H9 (cell line): Measurements from ENCODE around the gene CCSER1. TPM values are rescaled to one million over a fixed set of nuclear protein-coding genes. Genes with fewer than 3 reads are reported as not detected.

Source experiments
- DNase-seq: peaks from one replicate; pipeline ENCODE4 v3.0.0-alpha.2; 2017
- H2AFZ ChIP-seq: one replicate; pipeline ENCODE4 v1.6.1; 2013; ENCODE audit warnings: mild to moderate bottlenecking, low read length, control low read depth, moderate library complexity
- H2AK5ac ChIP-seq: 2 replicates; pipeline ENCODE4 v1.6.1; 2013; ENCODE audit warnings: low read length, control low read depth, mixed read lengths; ENCODE audit not compliant: insufficient read length
- H2BK120ac ChIP-seq: one replicate; pipeline ENCODE4 v1.6.1; 2013; ENCODE audit warnings: low read depth, mild to moderate bottlenecking, low read length, control low read depth, inconsistent platforms; ENCODE audit not compliant: poor library complexity, severe bottlenecking
- H2BK12ac ChIP-seq: 2 replicates; pipeline ENCODE4 v1.6.1; 2013; ENCODE audit warnings: low read length, control low read depth, mixed read lengths, low read depth; ENCODE audit not compliant: insufficient read length
- H2BK15ac ChIP-seq: 2 replicates; pipeline ENCODE4 v1.6.1; 2013; ENCODE audit warnings: low read depth, low read length, control low read depth
- H2BK20ac ChIP-seq: one replicate; pipeline ENCODE4 v1.6.1; 2013; ENCODE audit warnings: low read depth, mild to moderate bottlenecking, low read length, control low read depth, inconsistent platforms; ENCODE audit not compliant: poor library complexity, severe bottlenecking
- H2BK5ac ChIP-seq: 2 replicates; pipeline ENCODE4 v1.6.1; 2013; ENCODE audit warnings: low read length, control low read depth, mixed read lengths; ENCODE audit not compliant: insufficient read length
- H3K14ac ChIP-seq: 2 replicates; pipeline ENCODE4 v1.6.1; 2013; ENCODE audit warnings: low read length, control low read depth; ENCODE audit not compliant: insufficient read depth
- H3K18ac ChIP-seq: 2 replicates; pipeline ENCODE4 v1.6.1; 2013; ENCODE audit warnings: low read depth, mild to moderate bottlenecking, mixed read lengths, low read length, control low read depth; ENCODE audit not compliant: insufficient read length
- H3K23ac ChIP-seq: 2 replicates; pipeline ENCODE4 v1.6.1; 2013; ENCODE audit warnings: low read length, control low read depth, mixed read lengths, low read depth; ENCODE audit not compliant: insufficient read length
- H3K23me2 ChIP-seq: 2 replicates; pipeline ENCODE4 v1.6.1; 2013; ENCODE audit warnings: low read depth, mild to moderate bottlenecking, mixed read lengths, low read length, control low read depth; ENCODE audit not compliant: insufficient read length, poor library complexity, severe bottlenecking
- H3K27ac ChIP-seq: 2 replicates; pipeline ENCODE4 v1.5.1; 2013; ENCODE audit warnings: low read length, control low read depth, mixed read lengths, low read depth; ENCODE audit not compliant: insufficient read length
- H3K27me3 ChIP-seq: 2 replicates; pipeline ENCODE4 v1.6.1; 2013; ENCODE audit warnings: low read length, control low read depth, inconsistent platforms; ENCODE audit not compliant: insufficient read depth
- H3K4ac ChIP-seq: 2 replicates; pipeline ENCODE4 v1.6.1; 2013; ENCODE audit warnings: low read depth, mild to moderate bottlenecking, control low read depth, inconsistent platforms, low read length, moderate library complexity
- H3K4me1 ChIP-seq: 2 replicates; pipeline ENCODE4 v1.6.1; 2013; ENCODE audit warnings: low read length, control low read depth, inconsistent platforms; ENCODE audit not compliant: insufficient read depth
- H3K4me2 ChIP-seq: 2 replicates; pipeline ENCODE4 v1.6.1; 2013; ENCODE audit warnings: low read length, control low read depth, mixed read lengths; ENCODE audit not compliant: insufficient read length, insufficient read depth
- H3K56ac ChIP-seq: 2 replicates; pipeline ENCODE4 v1.6.1; 2013; ENCODE audit warnings: low read depth, mild to moderate bottlenecking, mixed read lengths, low read length, control low read depth; ENCODE audit not compliant: insufficient read length
- H3K79me1 ChIP-seq: 2 replicates; pipeline ENCODE4 v1.6.1; 2013; ENCODE audit warnings: low read depth, mild to moderate bottlenecking, moderate library complexity, low read length, control low read depth, inconsistent platforms; ENCODE audit not compliant: insufficient read depth, poor library complexity, severe bottlenecking
- H3K79me2 ChIP-seq: 2 replicates; pipeline ENCODE4 v1.6.1; 2013; ENCODE audit warnings: low read length, control low read depth, inconsistent platforms; ENCODE audit not compliant: insufficient read depth
- H3K9ac ChIP-seq: 2 replicates; pipeline ENCODE4 v1.6.1; 2013; ENCODE audit warnings: low read length, control low read depth, mixed read lengths; ENCODE audit not compliant: insufficient read length; ENCODE audit errors: extremely low read depth
- H3K9me3 ChIP-seq: one replicate; pipeline ENCODE4 v1.6.1; 2013; ENCODE audit warnings: low read depth, low read length, inconsistent platforms; ENCODE audit not compliant: control insufficient read depth
- H3T11ph ChIP-seq: one replicate; pipeline ENCODE4 v1.6.1; 2013; ENCODE audit warnings: mild to moderate bottlenecking, low read length, control low read depth, inconsistent platforms
- H4K20me1 ChIP-seq: one replicate; pipeline ENCODE4 v1.6.1; 2013; ENCODE audit not compliant: control insufficient read depth, insufficient read length, insufficient read depth
- H4K5ac ChIP-seq: 2 replicates; pipeline ENCODE4 v1.6.1; 2013; ENCODE audit warnings: low read depth, mild to moderate bottlenecking, mixed read lengths, low read length, control low read depth; ENCODE audit not compliant: insufficient read length
- H4K8ac ChIP-seq: replicated peaks from 2 replicates; pipeline ENCODE4 v1.6.1; 2013; ENCODE audit warnings: low read length, control low read depth, mixed read lengths, low read depth; ENCODE audit not compliant: insufficient read length
- H4K91ac ChIP-seq: 2 replicates; pipeline ENCODE4 v1.6.1; 2013; ENCODE audit warnings: low read depth, mild to moderate bottlenecking, moderate library complexity, mixed read lengths, low read length, control low read depth; ENCODE audit not compliant: insufficient read length
- H3K27ac Mint-ChIP-seq, 3 experiments: 2 replicates in 2 of 3; 3 replicates in 1 of 3; pipeline ENCODE4 v1.8.0; 2020 to 2021; ENCODE audit warnings: mixed read lengths in 3 of 3, mild to moderate bottlenecking in 1 of 3, moderate library complexity in 1 of 3
- H3K27me3 Mint-ChIP-seq: 2 replicates; pipeline ENCODE4 v1.8.0; 2021; ENCODE audit warnings: low read depth, mild to moderate bottlenecking, moderate library complexity, mixed read lengths
- H3K36me3 Mint-ChIP-seq, 3 experiments: 2 replicates in 2 of 3; 3 replicates in 1 of 3; pipeline ENCODE4 v1.8.0; 2020 to 2021; ENCODE audit warnings: low read depth in 3 of 3, mixed read lengths in 3 of 3; ENCODE audit not compliant: insufficient read depth in 1 of 3
- H3K4me1 Mint-ChIP-seq, 2 experiments: 2 replicates each; pipeline ENCODE4 v1.8.0; 2020; ENCODE audit warnings: mixed read lengths in 2 of 2
- H3K4me3 Mint-ChIP-seq, 2 experiments: 2 replicates in 1 of 2; 3 replicates in 1 of 2; pipeline ENCODE4 v1.8.0; 2020 to 2021; ENCODE audit warnings: mild to moderate bottlenecking in 2 of 2, mixed read lengths in 2 of 2, moderate library complexity in 1 of 2
- H3K9me3 Mint-ChIP-seq, 2 experiments: 2 replicates in 1 of 2; 3 replicates in 1 of 2; pipeline ENCODE4 v1.8.0; 2020; ENCODE audit warnings: mild to moderate bottlenecking in 2 of 2, mixed read lengths in 2 of 2, moderate library complexity in 1 of 2
- WGBS: extraction: QIAGEN DNeasy Blood & Tissue Kit; methylation state at CpG from one replicate; pipeline ENCODE4 v1.1.7; 2013; ENCODE audit warnings: missing lambda C conversion rate, low lambda C conversion rate, mixed read lengths; ENCODE audit not compliant: insufficient read length; ENCODE audit errors: extremely low coverage; 5-methylcytosine and 5-hydroxymethylcytosine counted together
- total RNA-seq: library from RNA; stranded (reverse); gene quantifications from 2 replicates; pipeline ENCODE4 v1.2.1, GENCODE V29; 2021
- TF ChIP-seq, protein P1 (sequence below): fragments of 200-600 bp; sonication (generic); conservative IDR thresholded peaks from 3 replicates; pipeline ENCODE4 v1.8.0; 2021; ENCODE audit warnings: antibody characterized with exemption, mild to moderate bottlenecking

The CCSER1 gene
- total RNA-seq, 1 experiment from 2014 or later, result 0.37 TPM

GRCh38 chr4:90425893-90426292 is 298.7 kb downstream of the CCSER1 start:
- Histone ChIP-seq H2BK5ac (no peak overlapping the region), H3K9ac (no peak overlapping the region), H4K8ac (no peak overlapping the region), H2BK20ac (no peak overlapping the region), H3K27ac (no peak overlapping the region), H4K20me1 (no peaks in the 10 kb centered on the region), H3K23me2 (no peaks in the 10 kb centered on the region), H3K56ac (no peak overlapping the region), H3K23ac (no peak overlapping the region), H4K5ac (no peak overlapping the region), H2BK15ac (no peak overlapping the region), H3K27me3 (no peaks in the 10 kb centered on the region), H3T11ph (no peak overlapping the region), H3K79me1 (no peaks in the 10 kb centered on the region), H3K4me1 (no peaks in the 10 kb centered on the region), H3K79me2 (no peaks in the 10 kb centered on the region), H2AK5ac (no peak overlapping the region), H3K14ac (no peak overlapping the region), H3K4me2 (no peak overlapping the region), H2BK12ac (no peak overlapping the region), H3K4ac (no peak overlapping the region), H3K18ac (no peak overlapping the region), H2AFZ (no peak overlapping the region), H2BK120ac (no peak overlapping the region), H4K91ac (no peak overlapping the region), H3K9me3 (no peaks in the 10 kb centered on the region)
- 0 out of 7 replicates have a peak, but pooled peaks cover 0 to 7% (median 0%) of the 10 kb centered on the region in 3 experiments for H3K36me3 Mint-ChIP-seq
- no CpG with 5 or more reads among the region's 5 CpGs for WGBS
- peaks cover under 1 to 1% of the 10 kb centered on the region in 2 experiments; a peak in 1 of 4 replicates for H3K4me1 Mint-ChIP-seq
- no peaks in the 10 kb centered on the region; a peak in 1 of 5 replicates for H3K9me3 Mint-ChIP-seq
- TF ChIP-seq, protein P1, sequence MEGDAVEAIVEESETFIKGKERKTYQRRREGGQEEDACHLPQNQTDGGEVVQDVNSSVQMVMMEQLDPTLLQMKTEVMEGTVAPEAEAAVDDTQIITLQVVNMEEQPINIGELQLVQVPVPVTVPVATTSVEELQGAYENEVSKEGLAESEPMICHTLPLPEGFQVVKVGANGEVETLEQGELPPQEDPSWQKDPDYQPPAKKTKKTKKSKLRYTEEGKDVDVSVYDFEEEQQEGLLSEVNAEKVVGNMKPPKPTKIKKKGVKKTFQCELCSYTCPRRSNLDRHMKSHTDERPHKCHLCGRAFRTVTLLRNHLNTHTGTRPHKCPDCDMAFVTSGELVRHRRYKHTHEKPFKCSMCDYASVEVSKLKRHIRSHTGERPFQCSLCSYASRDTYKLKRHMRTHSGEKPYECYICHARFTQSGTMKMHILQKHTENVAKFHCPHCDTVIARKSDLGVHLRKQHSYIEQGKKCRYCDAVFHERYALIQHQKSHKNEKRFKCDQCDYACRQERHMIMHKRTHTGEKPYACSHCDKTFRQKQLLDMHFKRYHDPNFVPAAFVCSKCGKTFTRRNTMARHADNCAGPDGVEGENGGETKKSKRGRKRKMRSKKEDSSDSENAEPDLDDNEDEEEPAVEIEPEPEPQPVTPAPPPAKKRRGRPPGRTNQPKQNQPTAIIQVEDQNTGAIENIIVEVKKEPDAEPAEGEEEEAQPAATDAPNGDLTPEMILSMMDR, result no peak
- no peak overlapping the region for H3K27ac Mint-ChIP-seq
- no peak overlapping the region for H3K4me3 Mint-ChIP-seq
- no peak for DNase-seq
- H3K27me3 Mint-ChIP-seq, result no peaks in the 10 kb centered on the region
